Iris pigment epithelial cell (primary cell): ENCODE data around the gene SDK1.
"Not testable (repeated sequence)": the region's sequence is repeated elsewhere in the genome, so short reads cannot be mapped to it uniquely, and the experiment has no call there.

ENCODE experiments used
- DNase-seq: peaks from one replicate; pipeline ENCODE4 v3.0.0-alpha.2; 2011; ENCODE audit warnings: low read depth

Gene SDK1

GRCh38 chr7:3582145-3582544 is 281.1 kb downstream of the SDK1 start:
- DNase-seq: not testable (repeated sequence)

GRCh38 chr7:3585826-3586225 is 284.8 kb downstream of the SDK1 start:
- no peak for DNase-seq

GRCh38 chr7:3588341-3588740 is 287.3 kb downstream of the SDK1 start:
- no peak for DNase-seq

GRCh38 chr7:3589752-3590151 is 288.7 kb downstream of the SDK1 start:
- no peak for DNase-seq

- no peak for DNase-seq
These were observed 290.2 kb downstream of the SDK1 start for GRCh38 chr7:3591219-3591618.

GRCh38 chr7:3591944-3592343 is 290.9 kb downstream of the SDK1 start:
- no peak for DNase-seq

- peak; percentile 36 for DNase-seq
These were observed 291.5 kb downstream of the SDK1 start for GRCh38 chr7:3592401-3593134.

GRCh38 chr7:3594901-3595300 is 293.8 kb downstream of the SDK1 start:
- no peak for DNase-seq

GRCh38 chr7:3598854-3599253 is 297.8 kb downstream of the SDK1 start:
- DNase-seq: no peak

GRCh38 chr7:3605222-3605621 is 304.2 kb downstream of the SDK1 start:
- DNase-seq: peak; percentile 78

GRCh38 chr7:3606436-3606835 is 305.4 kb downstream of the SDK1 start:
- DNase-seq: no peak

GRCh38 chr7:3607847-3608246 is 306.8 kb downstream of the SDK1 start:
- no peak for DNase-seq

GRCh38 chr7:3616306-3616705 is 315.3 kb downstream of the SDK1 start:
- DNase-seq: no peak

- no peak for DNase-seq
These were observed 329.0 kb downstream of the SDK1 start for GRCh38 chr7:3630081-3630480.

GRCh38 chr7:3634396-3634795 is 333.3 kb downstream of the SDK1 start:
- DNase-seq: no peak

- peak; percentile 58 for DNase-seq
These were observed 335.2 kb downstream of the SDK1 start for GRCh38 chr7:3636131-3636860.

- DNase-seq: no peak
These were observed 338.2 kb downstream of the SDK1 start for GRCh38 chr7:3639253-3639652.

- no peak for DNase-seq
These were observed 340.5 kb downstream of the SDK1 start for GRCh38 chr7:3641582-3641981.

- DNase-seq: no peak
These were observed 342.0 kb downstream of the SDK1 start for GRCh38 chr7:3643091-3643490.

- DNase-seq: peak; percentile 31
These were observed 347.2 kb downstream of the SDK1 start for GRCh38 chr7:3648276-3648675.

GRCh38 chr7:3649250-3649649 is 348.2 kb downstream of the SDK1 start:
- peak; percentile 28 for DNase-seq

GRCh38 chr7:3649678-3650440 is 348.8 kb downstream of the SDK1 start:
- DNase-seq: peak; percentile 56

GRCh38 chr7:3650844-3651243 is 349.8 kb downstream of the SDK1 start:
- peak; percentile 21 for DNase-seq
